Measurements from ENCODE around the gene PIP5K1B. TPM values are rescaled to one million over a fixed set of nuclear protein-coding genes. Genes with fewer than 3 reads are reported as not detected.

PIP5K1B gene
- total and polyA plus RNA-seq, 2 experiments from 2014 or later: 1.3 to 2.8 TPM

GRCh38 chr9:68711932-68712331 lies 6.9 kb downstream of the PIP5K1B start:
- DNase-seq (ENCODE audit: low spot score) (no peak), ATAC-seq (no peak)
- Mint-ChIP-seq H3K36me3 (ENCODE audit: low read depth) (no peaks in the 10 kb centered on the region), H3K27me3 (ENCODE audit: insufficient read depth, low read depth, poor library complexity) (peaks cover 3% of the 10 kb centered on the region), H3K4me3 (no peak overlapping the region), H3K4me1 (peaks cover 12% of the 10 kb centered on the region), H3K27ac (no peak overlapping the region), H3K9me3 (no peaks in the 10 kb centered on the region)
- peaks cover 7% of the 10 kb centered on the region for H3K4me1 ChIP-seq (ENCODE audit: insufficient read depth)
- H3K36me3 ChIP-seq (ENCODE audit: insufficient read depth): no peaks in the 10 kb centered on the region
- peaks cover 7% of the 10 kb centered on the region; the same call in 1 of the 2 replicates for H3K9me2 ChIP-seq (ENCODE audit: insufficient read depth)
- H3F3A ChIP-seq (replicated peaks; ENCODE audit: low read depth): no peaks in the 10 kb centered on the region
- 0 out of 2 replicates have a peak, but pooled peaks cover 3% of the 10 kb centered on the region for H4K20me1 ChIP-seq (replicated peaks; ENCODE audit: insufficient read depth)
- H2AFZ ChIP-seq: no peak overlapping the region
- no peak overlapping the region for H3K27ac ChIP-seq (ENCODE audit: low read depth)
- TF ChIP-seq ZNF331 (CRISPR knock-in tag; IDR thresholded peaks at IDR 0.05; ENCODE audit: low read depth): no peak
- TF ChIP-seq ZNF462 (CRISPR knock-in tag; IDR thresholded peaks at IDR 0.05): no peak
- TF ChIP-seq CREB1 (CRISPR knock-in tag; IDR thresholded peaks at IDR 0.05; ENCODE audit: low read depth): no peak
- TF ChIP-seq ETS1 (IDR thresholded peaks at IDR 0.05): no peak
- no peak for TF ChIP-seq NANOG (IDR thresholded peaks at IDR 0.05; ENCODE audit: borderline replicate concordance)
- no peak for TF ChIP-seq EZH2phosphoT487 (IDR thresholded peaks at IDR 0.05; ENCODE audit: unreplicated experiment)
- TF ChIP-seq POLR2AphosphoS5 (IDR thresholded peaks at IDR 0.05; ENCODE audit: low read depth): no peak
- no peak for TF ChIP-seq CTCF (conservative IDR thresholded peaks at IDR 0.05; ENCODE audit: low read depth in 2 of 2)
- no peak overlapping the region for H3K4me3 ChIP-seq
- H3K79me2 ChIP-seq (replicated peaks; ENCODE audit: insufficient read depth): peaks cover 5% of the 10 kb centered on the region; the same call in 1 of the 2 replicates
- H3K27me3 ChIP-seq (ENCODE audit: insufficient read depth): peaks cover 19% of the 10 kb centered on the region
- H3K4me2 ChIP-seq: no peak overlapping the region

Measured in GM23338 (cell line).